Panc1 (cell line): ENCODE data around the gene MAEA. TPM values are rescaled to one million over a fixed set of nuclear protein-coding genes. Genes with fewer than 3 reads are reported as not detected.

Experiments
- ATAC-seq: fragments of 200-7000 bp; cut with Tn5 transposase; 2 replicates; pipeline ENCODE4 v1.9.1; 2020; ENCODE audit warnings: mild to moderate bottlenecking, moderate library complexity
- BruUV-seq: library from RNA; stranded (reverse); fragments of 400-500 nt; replicated peaks from 2 replicates; lab custom pipeline; 2021; lab: Mats Ljungman, UMichigan
- CTCF ChIA-PET: fragments of 300-600 bp; sonication (Branson Sonifier 250); formaldehyde crosslinking; loops from one replicate; lab custom pipeline; 2022; ENCODE audit warnings: antibody characterized with exemption; lab: Charles Lee
- POLR2A ChIA-PET: fragments of 300-600 bp; sonication (Branson Sonifier 250); formaldehyde crosslinking; loops from one replicate; lab custom pipeline; 2022; ENCODE audit warnings: antibody characterized with exemption; lab: Charles Lee
- DNase-seq: peaks from one replicate; pipeline ENCODE4 v3.0.0-alpha.2; 2010; ENCODE audit warnings: low read depth, low spot score
- H3K27ac ChIP-seq: 2 replicates; pipeline ENCODE4 v1.5.1; 2011; ENCODE audit warnings: mild to moderate bottlenecking, low read length, inconsistent platforms
- H3K27me3 ChIP-seq: fragments of 200-500 bp; sonication (Bioruptor generic); 2 replicates; pipeline ENCODE4 v1.6.0; 2014; ENCODE audit warnings: low read length, inconsistent platforms; ENCODE audit not compliant: control insufficient read depth, insufficient read depth
- H3K36me3 ChIP-seq: fragments of 200-500 bp; sonication (Bioruptor generic); 2 replicates; pipeline ENCODE4 v1.5.1; 2014; ENCODE audit warnings: inconsistent platforms, mild to moderate bottlenecking, low read length, moderate library complexity; ENCODE audit not compliant: control insufficient read depth, insufficient read depth
- H3K4me1 ChIP-seq: 2 replicates; pipeline ENCODE4 v1.5.1; 2011; ENCODE audit warnings: inconsistent platforms, mild to moderate bottlenecking, low read length, moderate library complexity; ENCODE audit not compliant: control insufficient read depth, insufficient read depth
- H3K4me3 ChIP-seq, 2 experiments: 2 replicates each; pipeline ENCODE4 v1.5.1; 2011 to 2012; ENCODE audit warnings: low read depth in 2 of 2, low read length in 2 of 2, mild to moderate bottlenecking in 2 of 2, inconsistent platforms in 1 of 2, moderate library complexity in 1 of 2
- H3K9me3 ChIP-seq: fragments of 200-500 bp; sonication (Bioruptor generic); 2 replicates; pipeline ENCODE4 v1.5.1; 2014; ENCODE audit warnings: low read depth, mild to moderate bottlenecking, inconsistent platforms, low read length, moderate library complexity; ENCODE audit not compliant: control insufficient read depth, insufficient read depth
- POLR2AphosphoS5 ChIP-seq: IDR thresholded peaks from 2 replicates; pipeline ENCODE4 v1.6.1; 2012; ENCODE audit warnings: mild to moderate bottlenecking, low read depth, low read length, moderate library complexity
- REST ChIP-seq, 2 experiments: IDR thresholded peaks; 2 replicates each; pipeline ENCODE4 v1.6.1; 2011 to 2012; ENCODE audit warnings: low read depth in 2 of 2, control low read depth in 1 of 2, low read length in 1 of 2, mild to moderate bottlenecking in 1 of 2, moderate library complexity in 1 of 2; ENCODE audit not compliant: insufficient read depth in 1 of 2
- SIN3A ChIP-seq: IDR thresholded peaks from 2 replicates; pipeline ENCODE4 v1.6.1; 2012; ENCODE audit warnings: low read depth, mild to moderate bottlenecking, low read length, moderate library complexity, borderline replicate concordance; ENCODE audit not compliant: insufficient read depth
- TCF7L2 ChIP-seq: IDR thresholded peaks from 2 replicates; pipeline ENCODE4 v1.6.1; 2011; ENCODE audit warnings: mild to moderate bottlenecking, low read depth, low read length, inconsistent platforms
- in situ Hi-C: cut with HindIII; loops from 2 replicates; pipeline ENCODE4 v1.10.0; 2016; ENCODE audit warnings: low sequenced_read_pairs, low pct_unique_long_range_greater_than_20kb
- intact Hi-C: fragments of 100-400 bp; cut with micrococcal nuclease; formaldehyde crosslinking; loops from one replicate; pipeline ENCODE4 v1.10.0; 2022; ENCODE audit not compliant: unreplicated experiment
- total RNA-seq: library from RNA; stranded (reverse); gene quantifications from one replicate; pipeline ENCODE4 v1.2.1, GENCODE V29; 2021; ENCODE audit not compliant: unreplicated experiment
- TF ChIP-seq, protein P1 (sequence below): fragments of 450-650 bp; IDR thresholded peaks from 2 replicates; pipeline ENCODE4 v1.5.1; 2017; ENCODE audit warnings: mild to moderate bottlenecking

Gene MAEA
- total RNA-seq, 1 experiment from 2014 or later: 62.3 TPM

DNA sequence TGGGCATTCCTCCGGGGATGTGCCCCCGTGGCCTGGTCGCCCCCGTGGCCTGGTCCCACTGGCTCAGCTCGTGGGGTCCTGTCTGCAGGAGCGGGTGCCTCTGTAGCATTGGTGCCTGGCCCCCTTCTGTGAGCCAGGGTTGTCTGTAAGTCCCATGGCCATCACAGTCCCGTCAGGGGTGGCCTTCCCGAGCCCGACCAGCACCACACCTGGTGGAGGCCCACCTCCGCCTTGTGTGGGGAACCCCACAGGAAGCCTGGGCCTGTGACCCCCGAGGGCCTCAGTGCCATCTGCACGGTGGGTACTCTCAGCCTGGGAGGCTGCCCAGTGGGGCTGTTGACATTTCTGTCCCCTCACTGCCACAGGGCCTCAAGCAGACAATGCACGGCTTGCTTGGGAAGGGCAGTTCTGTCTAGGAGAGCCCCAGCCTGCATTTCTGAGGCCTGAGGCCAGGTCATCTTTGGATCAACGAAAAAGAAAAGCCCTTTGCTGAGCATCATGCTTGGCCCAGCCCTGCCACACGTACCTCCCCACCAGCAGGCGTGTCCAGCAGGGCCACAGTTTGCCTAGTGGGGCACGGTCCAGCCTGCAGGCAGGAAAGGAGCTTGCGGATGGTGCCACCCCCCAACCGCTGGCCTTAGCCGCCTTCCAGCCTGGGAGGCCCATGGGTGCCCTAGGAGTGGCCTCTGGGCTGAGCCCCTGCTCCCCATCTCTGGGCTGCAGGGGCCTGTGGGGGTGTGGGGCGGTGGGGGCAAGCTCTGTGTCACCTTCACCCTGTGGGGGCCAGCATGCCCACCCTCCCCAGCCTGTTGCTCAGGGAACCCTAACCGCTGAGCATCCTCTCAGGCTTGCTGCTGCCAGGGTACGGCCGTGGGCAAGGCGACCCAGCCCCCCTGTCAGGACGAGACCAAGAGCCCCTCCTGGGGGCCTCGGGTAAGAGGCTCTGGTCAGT, 93.4 kb downstream of the MAEA start:
- Histone ChIP-seq H3K9me3 (no peaks in the 10 kb centered on the region), H3K36me3 (no peaks in the 10 kb centered on the region), H3K4me1 (no peaks in the 10 kb centered on the region), H3K27me3 (no peaks in the 10 kb centered on the region), H3K27ac (no peak overlapping the region), H3K4me3 (no peak overlapping the region)
- ChIA-PET POLR2A (no interaction called here), CTCF (no interaction called here)
- TF ChIP-seq, protein P1, sequence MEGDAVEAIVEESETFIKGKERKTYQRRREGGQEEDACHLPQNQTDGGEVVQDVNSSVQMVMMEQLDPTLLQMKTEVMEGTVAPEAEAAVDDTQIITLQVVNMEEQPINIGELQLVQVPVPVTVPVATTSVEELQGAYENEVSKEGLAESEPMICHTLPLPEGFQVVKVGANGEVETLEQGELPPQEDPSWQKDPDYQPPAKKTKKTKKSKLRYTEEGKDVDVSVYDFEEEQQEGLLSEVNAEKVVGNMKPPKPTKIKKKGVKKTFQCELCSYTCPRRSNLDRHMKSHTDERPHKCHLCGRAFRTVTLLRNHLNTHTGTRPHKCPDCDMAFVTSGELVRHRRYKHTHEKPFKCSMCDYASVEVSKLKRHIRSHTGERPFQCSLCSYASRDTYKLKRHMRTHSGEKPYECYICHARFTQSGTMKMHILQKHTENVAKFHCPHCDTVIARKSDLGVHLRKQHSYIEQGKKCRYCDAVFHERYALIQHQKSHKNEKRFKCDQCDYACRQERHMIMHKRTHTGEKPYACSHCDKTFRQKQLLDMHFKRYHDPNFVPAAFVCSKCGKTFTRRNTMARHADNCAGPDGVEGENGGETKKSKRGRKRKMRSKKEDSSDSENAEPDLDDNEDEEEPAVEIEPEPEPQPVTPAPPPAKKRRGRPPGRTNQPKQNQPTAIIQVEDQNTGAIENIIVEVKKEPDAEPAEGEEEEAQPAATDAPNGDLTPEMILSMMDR: no peak
- TF ChIP-seq TCF7L2: no peak
- no peak for TF ChIP-seq POLR2AphosphoS5
- no peak for TF ChIP-seq REST (IDR thresholded peaks at IDR 0.05; ENCODE audit: insufficient read depth in 1 of 2, low read depth in 2 of 2, low read length in 1 of 2)
- no peak for TF ChIP-seq SIN3A
- no peak for DNase-seq
- no peak for ATAC-seq
- in situ Hi-C loops: no loop called here
- intact Hi-C loops: no loop called here
- BruUV-seq: no TSS peak

DNA sequence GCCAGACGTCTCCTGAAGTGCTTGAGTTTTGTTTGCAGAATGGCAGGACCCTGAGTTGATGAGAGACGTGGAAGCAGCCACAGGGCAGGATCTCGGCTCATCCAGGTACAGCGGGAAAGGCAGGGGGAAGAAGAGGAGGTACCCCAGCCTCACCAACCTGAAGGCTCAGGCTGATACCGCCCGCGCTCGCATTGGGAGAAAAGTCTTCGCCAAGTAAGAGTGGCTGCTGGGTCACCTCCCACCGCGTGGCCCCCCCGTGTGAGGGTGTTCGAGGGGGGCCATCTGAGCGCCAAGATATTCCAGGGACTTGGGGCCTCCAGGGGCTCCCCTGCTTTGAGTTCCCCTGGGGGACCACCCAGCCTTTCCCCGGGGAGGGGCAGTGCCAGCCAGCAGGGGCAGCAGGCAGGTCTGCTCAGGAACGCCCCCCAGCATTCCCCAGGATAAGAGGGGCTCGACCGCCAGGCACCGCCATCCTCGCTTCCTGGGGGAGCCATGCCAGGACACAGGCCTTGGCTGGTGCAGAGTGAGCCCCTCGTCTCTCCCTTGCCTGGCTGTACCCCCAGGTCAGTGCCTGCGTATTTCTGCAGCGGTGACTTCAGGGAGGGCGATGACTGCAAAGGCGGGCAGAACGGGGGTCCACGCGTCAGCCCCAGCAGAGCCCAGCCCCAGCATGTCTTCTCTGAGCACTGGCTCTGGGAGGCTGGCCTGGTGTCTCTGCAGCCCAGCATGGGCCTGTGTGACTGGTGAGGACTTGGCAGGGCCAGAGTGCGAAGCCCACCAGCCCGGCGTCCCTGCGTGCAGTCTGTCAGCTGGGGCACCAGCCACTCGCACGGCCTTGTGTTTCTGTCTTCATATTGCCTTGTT, 94.3 kb downstream of the MAEA start:
- TF ChIP-seq POLR2AphosphoS5 (no peak), TCF7L2 (no peak), SIN3A (no peak), REST (IDR thresholded peaks at IDR 0.05; ENCODE audit: insufficient read depth in 1 of 2, low read depth in 2 of 2, low read length in 1 of 2) (no peak)
- TF ChIP-seq, protein P1: no peak
- H3K36me3 ChIP-seq: no peaks in the 10 kb centered on the region
- in situ Hi-C loops: no loop called here

More for the DNA sequence above, 94.3 kb downstream of the MAEA start:
- Histone ChIP-seq H3K4me1 (no peaks in the 10 kb centered on the region), H3K4me3 (no peak overlapping the region), H3K9me3 (no peaks in the 10 kb centered on the region), H3K27me3 (no peaks in the 10 kb centered on the region), H3K27ac (no peak overlapping the region)
- intact Hi-C loops: no loop called here
- ChIA-PET POLR2A (no interaction called here), CTCF (no interaction called here)
- ATAC-seq (no peak), DNase-seq (no peak)
- no TSS peak for BruUV-seq
